ENCODE measurements around the gene EFNA4. TPM values are rescaled to one million over a fixed set of nuclear protein-coding genes. Genes with fewer than 3 reads are reported as not detected.

Gene EFNA4
- total RNA-seq, 1 experiment from 2014 or later: 11.8 TPM

DNA sequence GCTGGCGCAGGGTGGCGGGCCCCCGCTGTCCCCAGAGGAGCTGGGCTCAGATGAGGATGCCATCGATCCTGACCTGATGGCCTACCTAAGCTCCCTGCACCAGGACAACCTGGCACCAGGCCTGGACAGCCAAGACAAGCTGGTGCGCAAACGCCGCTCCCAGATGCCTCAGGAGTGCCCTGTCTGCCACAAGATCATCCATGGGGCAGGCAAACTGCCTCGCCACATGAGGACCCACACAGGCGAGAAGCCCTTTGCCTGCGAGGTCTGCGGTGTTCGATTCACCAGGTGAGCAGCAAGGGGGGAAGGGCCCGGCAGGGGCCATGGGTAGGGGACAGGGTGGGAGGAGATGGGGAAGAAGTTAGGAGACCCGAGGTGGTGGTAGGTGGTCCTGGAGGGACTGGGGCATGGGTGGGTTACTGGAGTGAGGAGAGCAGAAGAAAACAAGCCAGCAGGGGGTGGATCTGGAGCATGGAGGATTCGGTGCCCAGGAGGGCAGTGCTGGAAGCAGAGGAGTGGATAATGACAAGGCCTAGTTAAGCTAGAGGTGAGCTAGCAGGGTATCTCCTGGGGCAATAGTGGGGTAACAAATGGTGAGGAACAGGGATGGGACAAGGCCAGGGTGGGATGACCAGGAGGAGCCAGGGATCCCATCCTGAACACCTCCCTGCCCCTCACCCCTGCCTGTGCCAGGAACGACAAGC, 47.9 kb upstream of the EFNA4 start:
- no peaks in the 10 kb centered on the region; the same call in 1 of the 2 replicates for H3K79me2 ChIP-seq (ENCODE audit: insufficient read depth, low read length)
- H3K4me3 Mint-ChIP-seq: peak overlapping the region in 1 of 2 experiments; percentile 42; a peak in 2 of 5 replicates

More for the DNA sequence above, 47.9 kb upstream of the EFNA4 start:
- peaks cover 3% of the 10 kb centered on the region; the same call in 1 of the 2 replicates for H3K4me1 ChIP-seq (ENCODE audit: insufficient read depth, low read length)
- WGBS (ENCODE audit: extremely low coverage, insufficient read length, low lambda C conversion rate): no CpG with 5 or more reads among the region's 16 CpGs
- H3K27me3 ChIP-seq (ENCODE audit: insufficient read depth, low read length): no peaks in the 10 kb centered on the region
- no peak overlapping the region for H3K4ac ChIP-seq (ENCODE audit: low read depth, low read length)
- no peak overlapping the region for H2BK5ac ChIP-seq (ENCODE audit: insufficient read length, low read length)
- Mint-ChIP-seq H3K4me1 (peaks cover 39 to 62% of the 10 kb centered on the region in 2 experiments), H3K36me3 (ENCODE audit: insufficient read depth in 1 of 3, low read depth in 3 of 3) (peaks cover 8 to 39% (median 23%) of the 10 kb centered on the region in 3 experiments; a peak in 6 of 7 replicates), H3K9me3 (no peaks in the 10 kb centered on the region; a peak in 1 of 5 replicates), H3K27ac (peak overlapping the region in 2 of 3 experiments; percentile 51 to 80; a peak in 4 of 7 replicates), H3K27me3 (ENCODE audit: low read depth) (no peaks in the 10 kb centered on the region; the same call in 1 of the 2 replicates)
- H3K56ac ChIP-seq (ENCODE audit: insufficient read length, low read depth, low read length): no peak overlapping the region
- H4K91ac ChIP-seq (ENCODE audit: insufficient read length, low read depth, low read length): no peak overlapping the region
- H3K79me1 ChIP-seq (ENCODE audit: insufficient read depth, low read depth, low read length, poor library complexity, severe bottlenecking): no peaks in the 10 kb centered on the region
- no peak overlapping the region for H4K8ac ChIP-seq (replicated peaks; ENCODE audit: insufficient read length, low read depth, low read length)
- no peaks in the 10 kb centered on the region for H4K20me1 ChIP-seq (ENCODE audit: control insufficient read depth, insufficient read depth, insufficient read length)
- H2AFZ ChIP-seq (ENCODE audit: low read length): no peak overlapping the region
- no peak overlapping the region for H3T11ph ChIP-seq (ENCODE audit: low read length)
- no peak overlapping the region for H3K9ac ChIP-seq (ENCODE audit: extremely low read depth, insufficient read length, low read length)
- no peak overlapping the region for H3K14ac ChIP-seq (ENCODE audit: insufficient read depth, low read length)
- TF ChIP-seq CTCF (conservative IDR thresholded peaks at IDR 0.05): no peak
- no peak overlapping the region for H2AK5ac ChIP-seq (ENCODE audit: insufficient read length, low read length)
- H3K23ac ChIP-seq (ENCODE audit: insufficient read length, low read depth, low read length): no peak overlapping the region
- H2BK120ac ChIP-seq (ENCODE audit: low read depth, low read length, poor library complexity, severe bottlenecking): no peak overlapping the region
- H2BK12ac ChIP-seq (ENCODE audit: insufficient read length, low read depth, low read length): no peak overlapping the region
- H3K9me3 ChIP-seq (ENCODE audit: control insufficient read depth, low read depth, low read length): no peaks in the 10 kb centered on the region
- DNase-seq: no peak
- H3K27ac ChIP-seq (ENCODE audit: insufficient read length, low read depth, low read length): no peak overlapping the region
- no peak overlapping the region for H2BK15ac ChIP-seq (ENCODE audit: low read depth, low read length)
- no peak overlapping the region for H3K18ac ChIP-seq (ENCODE audit: insufficient read length, low read depth, low read length)
- no peak overlapping the region for H2BK20ac ChIP-seq (ENCODE audit: low read depth, low read length, poor library complexity, severe bottlenecking)
- H3K4me2 ChIP-seq (ENCODE audit: insufficient read depth, insufficient read length, low read length): no peak overlapping the region
- no peak overlapping the region for H4K5ac ChIP-seq (ENCODE audit: insufficient read length, low read depth, low read length)
- no peaks in the 10 kb centered on the region for H3K23me2 ChIP-seq (ENCODE audit: insufficient read length, low read depth, low read length, poor library complexity, severe bottlenecking)

All from H9 (cell line).